ENCODE results near the gene PAK1IP1. TPM values are rescaled to one million over a fixed set of nuclear protein-coding genes. Genes with fewer than 3 reads are reported as not detected.

The PAK1IP1 gene
- polyA plus RNA-seq, 1 of the 3 experiments (the other 2 are of a cell fraction): 16.2 TPM

- TF ChIP-seq PBX3 (IDR thresholded peaks at IDR 0.05) (peak; percentile 11; the same call in 1 of the 2 replicates), EP300 (IDR thresholded peaks at IDR 0.05; ENCODE audit: borderline replicate concordance in 1 of 2, low read depth in 1 of 2, low read length in 1 of 2) (0 out of 4 replicates have a peak, but pooled peaks of 1 of the 2 experiments have one; percentile 5), USF2 (IDR thresholded peaks at IDR 0.05; ENCODE audit: borderline replicate concordance, low read depth, low read length) (0 out of 2 replicates have a peak, but pooled peaks have one; percentile 52), TAF1 (IDR thresholded peaks at IDR 0.05; ENCODE audit: borderline replicate concordance, low read depth, low read length) (peak; percentile 73; the same call in 1 of the 2 replicates), MEF2A (IDR thresholded peaks at IDR 0.05; ENCODE audit: borderline replicate concordance, low read depth) (no peak), MAX (IDR thresholded peaks at IDR 0.05; ENCODE audit: low read depth) (peak; percentile 70), RCOR1 (IDR thresholded peaks at IDR 0.05; ENCODE audit: low read length) (0 out of 2 replicates have a peak, but pooled peaks have one; percentile 13), USF1 (IDR thresholded peaks at IDR 0.05; ENCODE audit: borderline replicate concordance, low read depth) (peak; percentile 84)
Observed at GRCh38 chr6:10722820-10723566, 28.2 kb downstream of the PAK1IP1 start, which contains the start of gene TMEM14C (continued).

GRCh38 chr6:10723567-10723881 is 28.8 kb downstream of the PAK1IP1 start:
- no peak for DNase-seq
- ChIA-PET CTCF (interaction anchor here (1.1 to 1.3 kb wide), 2 partner anchors 213 to 345 kb away, joined by 3 read pairs; no protein-coding TSS in a partner anchor), POLR2A (interaction anchor here (1.2 kb wide), 1 partner anchor 29 kb away, joined by 4 read pairs; the partner anchor contains the start of genes C6orf52 and PAK1IP1)

More at GRCh38 chr6:10723567-10723881, 28.8 kb downstream of the PAK1IP1 start:
- Histone ChIP-seq H3K27ac (ENCODE audit: low read depth in 2 of 2, low read length in 1 of 2) (peak overlapping the region; percentile 88 to 90), H4K20me1 (ENCODE audit: insufficient read depth) (no peaks in the 10 kb centered on the region), H3K4me1 (ENCODE audit: control insufficient read depth in 1 of 2, insufficient read depth in 2 of 2, low read depth in 1 of 2, low read length in 1 of 2) (peaks cover 9 to 16% of the 10 kb centered on the region in 2 experiments; a peak in 2 of 4 replicates), H3K9ac (peak overlapping the region; percentile 87), H3K36me3 (replicated peaks in 1 of 2; ENCODE audit: control insufficient read depth in 1 of 2, insufficient read depth in 2 of 2, low read length in 1 of 2) (peaks cover 8 to 10% of the 10 kb centered on the region in 2 experiments), H3K9me2 (no peaks in the 10 kb centered on the region), H3K27me3 (ENCODE audit: insufficient read depth) (no peaks in the 10 kb centered on the region), H3F3A (replicated peaks; ENCODE audit: insufficient read depth) (peaks cover 7% of the 10 kb centered on the region), H3K79me2 (ENCODE audit: insufficient read depth) (peaks cover 45% of the 10 kb centered on the region), H3K4me2 (peak overlapping the region; percentile 85), H2AFZ (ENCODE audit: low read depth) (peak overlapping the region; percentile 95), H3K9me3 (no peaks in the 10 kb centered on the region), H3K4me3 (ENCODE audit: low read depth in 2 of 2, low read length in 1 of 2) (peak overlapping the region; percentile 65 to 93)
- 31% methylated on average over 7 of the region's 7 CpGs for WGBS (ENCODE audit: low lambda C conversion rate)
- no peak for TF ChIP-seq MEF2A (IDR thresholded peaks at IDR 0.05; ENCODE audit: borderline replicate concordance, low read depth)
- TF ChIP-seq TCF12 (IDR thresholded peaks at IDR 0.05): no peak
- TF ChIP-seq YY1 (IDR thresholded peaks at IDR 0.05; ENCODE audit: low read depth): no peak
- TF ChIP-seq GATA2 (CRISPR knock-in tag; IDR thresholded peaks at IDR 0.05): no peak
- TF ChIP-seq GABPA (IDR thresholded peaks at IDR 0.05; ENCODE audit: low read depth): no peak
- no peak for TF ChIP-seq RCOR1 (IDR thresholded peaks at IDR 0.05; ENCODE audit: low read length)
